Common myeloid progenitor, CD34-positive (primary cell): Measurements from ENCODE around the gene VWA5A. TPM values are rescaled to one million over a fixed set of nuclear protein-coding genes. Genes with fewer than 3 reads are reported as not detected.

Source experiments
- CTCF ChIA-PET: fragments of 350-600 bp; sonication (Branson Sonifier 250); formaldehyde crosslinking; loops from one replicate; lab custom pipeline; 2021; ENCODE audit warnings: antibody characterized with exemption; lab: Charles Lee
- POLR2A ChIA-PET: fragments of 350-600 bp; sonication (Branson Sonifier 250); formaldehyde crosslinking; loops from one replicate; lab custom pipeline; 2021; ENCODE audit warnings: antibody characterized with exemption; lab: Charles Lee
- DNase-seq, 3 donors: peaks; one replicate each; pipeline versions ENCODE4 v3.0.0 to v3.0.0-alpha.2; 2013
- H3K27ac ChIP-seq, 2 experiments: 1 replicate in 1 of 2; 2 replicates in 1 of 2; pipeline ENCODE4 v1.7.0; 2013; ENCODE audit warnings: inconsistent platforms in 2 of 2, low read length in 2 of 2, mild to moderate bottlenecking in 2 of 2, low read depth in 1 of 2, moderate library complexity in 1 of 2; ENCODE audit not compliant: severe bottlenecking in 2 of 2, insufficient read depth in 1 of 2, poor library complexity in 1 of 2
- H3K27me3 ChIP-seq, 5 experiments: replicated peaks in 2 of 5; 1 replicate in 3 of 5; 2 replicates in 2 of 5; pipeline versions ENCODE4 v1.6.1 to v1.7.0; 2013; ENCODE audit warnings: low read length in 4 of 5, mild to moderate bottlenecking in 2 of 5, moderate library complexity in 2 of 5, inconsistent platforms in 1 of 5; ENCODE audit not compliant: insufficient read depth in 5 of 5, control insufficient read depth in 4 of 5
- H3K36me3 ChIP-seq, 4 experiments: 1 replicate in 2 of 4; 2 replicates in 2 of 4; pipeline versions ENCODE4 v1.6.1 to v1.7.0; 2013; ENCODE audit warnings: low read length in 3 of 4, control low read depth in 1 of 4, mild to moderate bottlenecking in 1 of 4; ENCODE audit not compliant: control insufficient read depth in 4 of 4, insufficient read depth in 4 of 4
- H3K4me1 ChIP-seq, 4 experiments: 1 replicate in 3 of 4; 2 replicates in 1 of 4; pipeline versions ENCODE4 v1.6.1 to v1.7.1; 2013; ENCODE audit warnings: low read length in 3 of 4, mild to moderate bottlenecking in 3 of 4, control low read depth in 1 of 4, inconsistent platforms in 1 of 4, moderate library complexity in 1 of 4; ENCODE audit not compliant: control insufficient read depth in 4 of 4, insufficient read depth in 4 of 4; ENCODE audit errors: control extremely low read depth in 1 of 4
- H3K4me3 ChIP-seq, 7 experiments: 1 replicate in 4 of 7; 2 replicates in 3 of 7; pipeline versions ENCODE4 v1.5.1 to v1.7.0; 2013; ENCODE audit warnings: mild to moderate bottlenecking in 7 of 7, low read length in 6 of 7, moderate library complexity in 6 of 7, inconsistent platforms in 2 of 7, low read depth in 2 of 7, control low read depth in 1 of 7; ENCODE audit not compliant: insufficient read depth in 4 of 7, control insufficient read depth in 1 of 7; ENCODE audit errors: extremely low read depth in 1 of 7
- H3K9me3 ChIP-seq, 5 experiments: 1 replicate in 4 of 5; 2 replicates in 1 of 5; pipeline versions ENCODE4 v1.6.1 to v1.7.1; 2013; ENCODE audit warnings: low read length in 4 of 5, mild to moderate bottlenecking in 2 of 5, inconsistent platforms in 1 of 5, low read depth in 1 of 5, moderate library complexity in 1 of 5; ENCODE audit not compliant: control insufficient read depth in 4 of 5, insufficient read depth in 2 of 5; ENCODE audit errors: control extremely low read depth in 1 of 5
- WGBS: methylation state at CpG from one replicate; pipeline ENCODE4 v1.1.5; 2013; ENCODE audit not compliant: insufficient coverage; 5-methylcytosine and 5-hydroxymethylcytosine counted together
- polyA plus RNA-seq: library from polyadenylated mRNA; unstranded; fragments of 120-200 nt; gene quantifications from one replicate; pipeline ENCODE4 v1.2.1, GENCODE V29; 2013

VWA5A gene
- 29.6 TPM for polyA plus RNA-seq

GRCh38 chr11:124114942-124115781 is at the start of gene VWA5A:
Gene VWA5A (plus strand): TSS chr11:124115450. CDS start chr11:124117512, 2,062 bp downstream.
- Histone ChIP-seq H3K27ac (peak within 1 kb of the TSS; percentile 42 to 57), H3K4me1 (peaks cover 5 to 35% (median 19%) of the 10 kb centered on the region in 4 experiments), H3K9me3 (no peaks in the 10 kb centered on the region), H3K36me3 (peaks cover 2 to 26% (median 19%) of the 10 kb centered on the region in 4 experiments), H3K27me3 (no peaks in the 10 kb centered on the region), H3K4me3 (peak within 1 kb of the TSS; percentile 48 to 88 (median 74))
- ChIA-PET POLR2A (interaction anchor here (0.6 kb wide), 1 partner anchor 206 kb away, joined by 5 read pairs; no protein-coding TSS in a partner anchor), CTCF (interaction anchor here (1.0 to 2.7 kb wide), 8 partner anchors 15 to 470 kb away, joined by 3 to 12 read pairs (median 4); no protein-coding TSS in a partner anchor)
- DNase-seq, result peak; percentile 85 to 92 (median 85)
- WGBS, result 6% methylated on average over 13 of the region's 16 CpGs

GRCh38 chr11:124068601-124069110 is 46.6 kb upstream of the VWA5A start:
- Histone ChIP-seq H3K4me1 (peaks cover 7 to 25% (median 24%) of the 10 kb centered on the region in 4 experiments), H3K9me3 (peaks cover 0 to 2% (median 0%) of the 10 kb centered on the region in 5 experiments), H3K36me3 (no peaks in the 10 kb centered on the region), H3K27ac (no peak overlapping the region), H3K4me3 (no peak overlapping the region), H3K27me3 (peaks cover 0 to 1% (median 0%) of the 10 kb centered on the region in 5 experiments)
- DNase-seq, result no peak
- ChIA-PET CTCF (interaction anchor here (0.8 to 6.0 kb wide), 13 partner anchors 13 to 334 kb away, joined by 3 to 40 read pairs (median 4); partner anchors contain the start of gene OR10G6), POLR2A (no interaction called here)
- WGBS, result 90% methylated on average over 2 of the region's 4 CpGs

GRCh38 chr11:124069429-124070401 is 45.5 kb upstream of the VWA5A start:
- peaks cover 7 to 25% (median 24%) of the 10 kb centered on the region in 4 experiments for H3K4me1 ChIP-seq
- peak; percentile 84 to 90 (median 88) for DNase-seq
- H3K27ac ChIP-seq, result no peak overlapping the region
- H3K9me3 ChIP-seq, result no peaks in the 10 kb centered on the region
- POLR2A ChIA-PET, result no interaction called here
- CTCF ChIA-PET, result interaction anchor here (0.6 to 6.0 kb wide), 21 partner anchors 9 to 515 kb away, joined by 3 to 40 read pairs (median 4); partner anchors contain the start of genes OR10G6 and VWA5A
- H3K4me3 ChIP-seq, result peak overlapping the region in 4 of 7 experiments; percentile 16 to 65 (median 56)
- 64% methylated on average over 21 of the region's 28 CpGs for WGBS
- H3K36me3 ChIP-seq, result no peaks in the 10 kb centered on the region
- peaks cover 0 to 1% (median 0%) of the 10 kb centered on the region in 5 experiments for H3K27me3 ChIP-seq

GRCh38 chr11:124070915-124071622 is 44.2 kb upstream of the VWA5A start:
- Histone ChIP-seq H3K4me1 (peaks cover 7 to 31% (median 28%) of the 10 kb centered on the region in 4 experiments), H3K27me3 (peaks cover 0 to 1% (median 0%) of the 10 kb centered on the region in 5 experiments), H3K27ac (peak overlapping the region; percentile 42 to 76), H3K4me3 (peak overlapping the region in 2 of 7 experiments; percentile 39 to 53), H3K36me3 (no peaks in the 10 kb centered on the region), H3K9me3 (no peaks in the 10 kb centered on the region)
- ChIA-PET CTCF (interaction anchor here (0.5 to 6.0 kb wide), 23 partner anchors 11 to 515 kb away, joined by 3 to 40 read pairs (median 3); partner anchors contain the start of gene VWA5A), POLR2A (no interaction called here)
- 0% methylated on average over 6 of the region's 8 CpGs for WGBS
- DNase-seq, result peak; percentile 87 to 91 (median 88)

- Histone ChIP-seq H3K4me3 (peak overlapping the region in 1 of 7 experiments; percentile 39), H3K4me1 (peaks cover 7 to 36% (median 29%) of the 10 kb centered on the region in 4 experiments), H3K27ac (peak overlapping the region in 1 of 2 experiments; percentile 76), H3K27me3 (peaks cover 0 to 1% (median 0%) of the 10 kb centered on the region in 5 experiments), H3K36me3 (no peaks in the 10 kb centered on the region), H3K9me3 (no peaks in the 10 kb centered on the region)
- CTCF ChIA-PET, result interaction anchor here (0.6 to 6.0 kb wide), 23 partner anchors 10 to 1854 kb away, joined by 3 to 40 read pairs (median 3); partner anchors contain the start of gene VWA5A
- no peak for DNase-seq
- WGBS, result 80% methylated on average over 2 of the region's 4 CpGs
- POLR2A ChIA-PET, result no interaction called here
Measured at GRCh38 chr11:124071623-124071948, 43.7 kb upstream of the VWA5A start.

- no peak for DNase-seq
- Histone ChIP-seq H3K27me3 (peaks cover 0 to under 1% (median 0%) of the 10 kb centered on the region in 5 experiments), H3K4me1 (peaks cover 7 to 37% (median 29%) of the 10 kb centered on the region in 4 experiments), H3K4me3 (no peak overlapping the region), H3K27ac (no peak overlapping the region), H3K9me3 (no peaks in the 10 kb centered on the region), H3K36me3 (no peaks in the 10 kb centered on the region)
- ChIA-PET POLR2A (no interaction called here), CTCF (interaction anchor here (0.6 to 6.0 kb wide), 18 partner anchors 10 to 1854 kb away, joined by 3 to 40 read pairs (median 3); partner anchors contain the start of gene VWA5A)
- 96% methylated on average over 4 of the region's 8 CpGs for WGBS
Measured at GRCh38 chr11:124072147-124072546, 43.1 kb upstream of the VWA5A start.
